ENCODE measurements around the gene CELSR1. TPM values are rescaled to one million over a fixed set of nuclear protein-coding genes. Genes with fewer than 3 reads are reported as not detected.

Gene CELSR1
- total RNA-seq, 1 experiment from 2014 or later, result 33.2 TPM

DNA sequence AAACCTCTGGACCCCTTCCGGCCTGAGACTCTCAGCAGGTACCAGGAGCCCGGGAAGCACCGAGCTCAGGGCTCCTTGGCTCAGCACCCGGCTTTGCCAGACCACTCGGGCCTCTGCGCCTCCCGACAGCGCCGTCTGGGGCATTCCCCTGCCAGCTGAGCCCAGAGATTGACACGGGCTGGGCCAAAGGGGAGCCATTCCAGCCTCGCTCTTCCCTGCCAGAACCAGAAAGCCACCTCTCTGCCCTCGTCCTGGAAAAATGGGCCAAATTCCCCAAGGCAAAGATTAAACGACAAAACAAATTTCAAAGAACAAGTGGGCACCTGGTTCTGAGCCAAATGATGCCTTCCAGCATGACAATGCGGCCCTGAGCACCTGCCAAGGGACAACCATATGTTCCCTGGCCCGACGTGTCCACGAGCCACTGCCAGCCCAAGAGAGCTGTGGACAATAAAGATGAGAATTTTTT lies 59.3 kb downstream of the CELSR1 start:
- DNase-seq, result no peak
- H3K9me3 Mint-ChIP-seq (ENCODE audit: unreplicated experiment), result no peaks in the 10 kb centered on the region
- POLR2A ChIA-PET, result no interaction called here
- H3K4me1 Mint-ChIP-seq (ENCODE audit: low read depth, unreplicated experiment), result no peaks in the 10 kb centered on the region
- TF ChIP-seq, protein P1, sequence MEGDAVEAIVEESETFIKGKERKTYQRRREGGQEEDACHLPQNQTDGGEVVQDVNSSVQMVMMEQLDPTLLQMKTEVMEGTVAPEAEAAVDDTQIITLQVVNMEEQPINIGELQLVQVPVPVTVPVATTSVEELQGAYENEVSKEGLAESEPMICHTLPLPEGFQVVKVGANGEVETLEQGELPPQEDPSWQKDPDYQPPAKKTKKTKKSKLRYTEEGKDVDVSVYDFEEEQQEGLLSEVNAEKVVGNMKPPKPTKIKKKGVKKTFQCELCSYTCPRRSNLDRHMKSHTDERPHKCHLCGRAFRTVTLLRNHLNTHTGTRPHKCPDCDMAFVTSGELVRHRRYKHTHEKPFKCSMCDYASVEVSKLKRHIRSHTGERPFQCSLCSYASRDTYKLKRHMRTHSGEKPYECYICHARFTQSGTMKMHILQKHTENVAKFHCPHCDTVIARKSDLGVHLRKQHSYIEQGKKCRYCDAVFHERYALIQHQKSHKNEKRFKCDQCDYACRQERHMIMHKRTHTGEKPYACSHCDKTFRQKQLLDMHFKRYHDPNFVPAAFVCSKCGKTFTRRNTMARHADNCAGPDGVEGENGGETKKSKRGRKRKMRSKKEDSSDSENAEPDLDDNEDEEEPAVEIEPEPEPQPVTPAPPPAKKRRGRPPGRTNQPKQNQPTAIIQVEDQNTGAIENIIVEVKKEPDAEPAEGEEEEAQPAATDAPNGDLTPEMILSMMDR (IDR thresholded peaks at IDR 0.05; ENCODE audit: insufficient read depth in 1 of 2, low read depth in 1 of 2, low read length in 1 of 2, severe bottlenecking in 1 of 2, unreplicated experiment in 1 of 2), result no peak
- no peaks in the 10 kb centered on the region for H3K27me3 ChIP-seq (replicated peaks; ENCODE audit: control insufficient read depth, insufficient read depth, low read length)
- no peaks in the 10 kb centered on the region for H3K27me3 Mint-ChIP-seq (ENCODE audit: insufficient read depth, unreplicated experiment)
- BruUV-seq (replicated peaks), result no TSS peak
- no peaks in the 10 kb centered on the region for H3K9me3 ChIP-seq
- no peaks in the 10 kb centered on the region for H3K4me1 ChIP-seq
- no peak overlapping the region for H3K4me3 Mint-ChIP-seq (ENCODE audit: unreplicated experiment)
- intact Hi-C loops (cut with micrococcal nuclease; ENCODE audit: unreplicated experiment), result no loop called here
- CTCF ChIA-PET, result no interaction called here
- H3K36me3 Mint-ChIP-seq (ENCODE audit: insufficient read depth, unreplicated experiment), result no peaks in the 10 kb centered on the region
- no peak overlapping the region for H3K4me3 ChIP-seq (ENCODE audit: low read depth, low read length)
- no peak overlapping the region for H3K27ac Mint-ChIP-seq (ENCODE audit: unreplicated experiment)
- no peaks in the 10 kb centered on the region for H3K36me3 ChIP-seq (ENCODE audit: control insufficient read depth, insufficient read depth, low read length)

DNA sequence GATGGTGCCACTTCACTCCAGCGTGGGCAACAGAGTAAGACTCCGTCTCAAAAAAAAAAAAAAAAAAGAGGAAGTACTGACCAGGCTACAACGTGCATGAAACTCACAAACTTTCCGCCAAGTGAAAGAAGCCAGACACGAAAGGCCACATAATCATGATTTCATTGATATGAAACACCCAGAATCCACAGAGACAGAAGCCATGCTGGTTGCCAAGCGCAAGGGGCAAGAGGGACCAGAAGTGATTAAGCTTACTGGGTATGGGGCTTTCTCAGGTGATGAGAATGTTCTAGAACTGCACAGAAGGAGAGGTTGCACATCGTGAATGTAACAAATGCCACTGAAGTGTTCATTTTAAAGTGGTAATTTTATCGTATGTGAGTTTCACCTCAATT lies 60.9 kb downstream of the CELSR1 start:
- peaks cover 4% of the 10 kb centered on the region for H3K36me3 Mint-ChIP-seq (ENCODE audit: insufficient read depth, unreplicated experiment)
- no peaks in the 10 kb centered on the region for H3K9me3 Mint-ChIP-seq (ENCODE audit: unreplicated experiment)
- Histone ChIP-seq H3K36me3 (ENCODE audit: control insufficient read depth, insufficient read depth, low read length) (no peaks in the 10 kb centered on the region), H3K27me3 (replicated peaks; ENCODE audit: control insufficient read depth, insufficient read depth, low read length) (no peaks in the 10 kb centered on the region), H3K4me3 (ENCODE audit: low read depth, low read length) (no peak overlapping the region), H3K4me1 (no peaks in the 10 kb centered on the region), H3K9me3 (no peaks in the 10 kb centered on the region)
- TF ChIP-seq, protein P1 (IDR thresholded peaks at IDR 0.05; ENCODE audit: insufficient read depth in 1 of 2, low read depth in 1 of 2, low read length in 1 of 2, severe bottlenecking in 1 of 2, unreplicated experiment in 1 of 2), result no peak
- H3K4me1 Mint-ChIP-seq (ENCODE audit: low read depth, unreplicated experiment), result no peaks in the 10 kb centered on the region
- ChIA-PET POLR2A (no interaction called here), CTCF (interaction anchor here (0.7 kb wide), 1 partner anchor 32 kb away, joined by 8 read pairs; no protein-coding TSS in a partner anchor)
- no peak overlapping the region for H3K27ac Mint-ChIP-seq (ENCODE audit: unreplicated experiment)
- no peak overlapping the region for H3K4me3 Mint-ChIP-seq (ENCODE audit: unreplicated experiment)
- H3K27me3 Mint-ChIP-seq (ENCODE audit: insufficient read depth, unreplicated experiment), result no peaks in the 10 kb centered on the region
- DNase-seq, result no peak
- intact Hi-C loops (cut with micrococcal nuclease; ENCODE audit: unreplicated experiment), result no loop called here
- BruUV-seq (replicated peaks), result no TSS peak

DNA sequence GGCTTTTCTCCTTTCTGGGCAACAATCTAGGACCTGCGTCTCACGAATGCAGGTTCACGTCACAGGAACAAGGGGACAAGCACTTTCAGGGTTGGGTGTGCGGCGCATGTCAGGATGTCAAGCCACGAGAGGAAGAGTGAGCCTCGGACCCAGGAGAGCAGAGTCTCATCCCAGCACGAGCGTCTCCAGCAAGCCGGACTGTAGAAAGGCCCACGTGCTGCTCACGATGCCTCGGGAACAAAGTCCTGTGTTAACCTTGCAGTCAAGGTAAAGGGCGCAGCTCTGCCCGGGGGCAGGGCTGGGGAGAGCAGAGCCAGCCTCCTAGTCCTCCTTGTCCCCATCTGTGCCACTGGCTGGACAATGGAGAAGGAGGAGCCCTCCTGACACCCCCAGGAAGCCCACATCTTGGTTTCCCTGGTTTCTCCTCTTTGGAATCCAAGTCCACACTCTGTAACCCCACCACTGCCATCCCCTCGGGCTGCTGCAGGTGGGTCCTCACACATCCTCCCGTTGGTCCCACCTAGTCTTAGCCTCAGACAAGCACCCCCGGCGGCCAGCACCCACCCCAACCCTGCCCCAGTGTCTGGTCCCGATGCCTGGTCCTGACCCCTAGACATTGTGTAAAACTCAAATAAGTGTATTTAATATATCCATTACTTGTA lies 63.4 kb downstream of the CELSR1 start:
- Histone ChIP-seq H3K9me3 (no peaks in the 10 kb centered on the region), H3K27me3 (replicated peaks; ENCODE audit: control insufficient read depth, insufficient read depth, low read length) (no peaks in the 10 kb centered on the region), H3K4me1 (no peaks in the 10 kb centered on the region), H3K4me3 (ENCODE audit: low read depth, low read length) (no peak overlapping the region), H3K36me3 (ENCODE audit: control insufficient read depth, insufficient read depth, low read length) (no peaks in the 10 kb centered on the region)
- DNase-seq, result no peak
- no peaks in the 10 kb centered on the region for H3K9me3 Mint-ChIP-seq (ENCODE audit: unreplicated experiment)
- H3K36me3 Mint-ChIP-seq (ENCODE audit: insufficient read depth, unreplicated experiment), result peaks cover 4% of the 10 kb centered on the region
- H3K27ac Mint-ChIP-seq (ENCODE audit: unreplicated experiment), result no peak overlapping the region
- BruUV-seq (replicated peaks), result no TSS peak
- H3K27me3 Mint-ChIP-seq (ENCODE audit: insufficient read depth, unreplicated experiment), result no peaks in the 10 kb centered on the region
- H3K4me1 Mint-ChIP-seq (ENCODE audit: low read depth, unreplicated experiment), result no peaks in the 10 kb centered on the region
- intact Hi-C loops (cut with micrococcal nuclease; ENCODE audit: unreplicated experiment), result no loop called here
- ChIA-PET CTCF (no interaction called here), POLR2A (no interaction called here)
- H3K4me3 Mint-ChIP-seq (ENCODE audit: unreplicated experiment), result no peak overlapping the region
- TF ChIP-seq, protein P1 (IDR thresholded peaks at IDR 0.05; ENCODE audit: insufficient read depth in 1 of 2, low read depth in 1 of 2, low read length in 1 of 2, severe bottlenecking in 1 of 2, unreplicated experiment in 1 of 2), result no peak
